IMR-90 (cell line): ENCODE results near the gene TRIM26. TPM values are rescaled to one million over a fixed set of nuclear protein-coding genes. Genes with fewer than 3 reads are reported as not detected.

Experiments
- ATAC-seq: fragments of 200-7000 bp; cut with Tn5 transposase; 2 replicates; pipeline ENCODE4 v1.9.1; 2020; ENCODE audit warnings: low read depth, mild to moderate bottlenecking, moderate library complexity
- BruUV-seq: library from RNA; stranded (reverse); fragments of 400-500 nt; replicated peaks from 2 replicates; lab custom pipeline; 2021; lab: Mats Ljungman, UMichigan
- CTCF ChIA-PET: fragments of 300-600 bp; formaldehyde crosslinking; extraction: SDS; loops from one replicate; lab custom pipeline; 2021; ENCODE audit warnings: antibody characterized with exemption; lab: Yijun Ruan, JAX
- POLR2A ChIA-PET: fragments of 300-600 bp; sonication (Branson Sonifier 250); formaldehyde crosslinking; loops from one replicate; lab custom pipeline; 2022; ENCODE audit warnings: antibody characterized with exemption; ENCODE audit not compliant: unreplicated experiment; lab: Charles Lee
- DNase-seq: peaks from one replicate; pipeline ENCODE4 v3.0.0; 2013
- H2AFZ ChIP-seq: replicated peaks from 2 replicates; pipeline ENCODE3; 2013; ENCODE audit warnings: low read length, mild to moderate bottlenecking; ENCODE audit not compliant: poor library complexity
- H2AK5ac ChIP-seq: 2 replicates; pipeline ENCODE4 v1.6.1; 2013; ENCODE audit warnings: low read depth, low read length, inconsistent platforms
- H2AK9ac ChIP-seq: replicated peaks from 2 replicates; pipeline ENCODE3; 2013; ENCODE audit warnings: mild to moderate bottlenecking, low read depth, low read length, moderate library complexity; ENCODE audit not compliant: poor library complexity
- H2BK120ac ChIP-seq: 2 replicates; pipeline ENCODE4 v1.6.1; 2013; ENCODE audit warnings: low read depth, low read length, inconsistent platforms
- H2BK15ac ChIP-seq: 3 replicates; pipeline ENCODE4 v1.6.1; 2013; ENCODE audit warnings: low read depth, low read length, inconsistent platforms
- H2BK20ac ChIP-seq: 2 replicates; pipeline ENCODE4 v1.6.1; 2013; ENCODE audit warnings: low read depth, mild to moderate bottlenecking, inconsistent platforms, low read length, moderate library complexity
- H2BK5ac ChIP-seq: 2 replicates; pipeline ENCODE4 v1.6.1; 2013; ENCODE audit warnings: mild to moderate bottlenecking, low read depth, low read length, inconsistent platforms; ENCODE audit not compliant: poor library complexity, severe bottlenecking
- H3K14ac ChIP-seq: replicated peaks from 2 replicates; pipeline ENCODE4 v1.6.1; 2013; ENCODE audit warnings: low read depth, low read length, inconsistent platforms
- H3K18ac ChIP-seq: 2 replicates; pipeline ENCODE4 v1.6.1; 2013; ENCODE audit warnings: low read depth, low read length, control low read depth
- H3K23ac ChIP-seq: 2 replicates; pipeline ENCODE4 v1.6.1; 2013; ENCODE audit warnings: low read depth, low read length, inconsistent platforms
- H3K27ac ChIP-seq: 2 replicates; pipeline ENCODE4 v1.5.1; 2013; ENCODE audit warnings: mild to moderate bottlenecking, control low read depth, low read length; ENCODE audit not compliant: insufficient read depth
- H3K27me3 ChIP-seq: 2 replicates; pipeline ENCODE4 v1.6.1; 2013; ENCODE audit warnings: low read length; ENCODE audit not compliant: control insufficient read depth, insufficient read depth
- H3K36me3 ChIP-seq: 2 replicates; pipeline ENCODE4 v1.6.1; 2013; ENCODE audit warnings: low read length, mixed read lengths; ENCODE audit not compliant: control insufficient read depth, insufficient read depth
- H3K4ac ChIP-seq: 2 replicates; pipeline ENCODE4 v1.6.1; 2013; ENCODE audit warnings: low read depth, low read length, inconsistent platforms
- H3K4me1 ChIP-seq: 2 replicates; pipeline ENCODE4 v1.6.1; 2013; ENCODE audit warnings: low read length, mixed read lengths; ENCODE audit not compliant: control insufficient read depth, insufficient read depth
- H3K4me2 ChIP-seq: 2 replicates; pipeline ENCODE4 v1.6.1; 2013; ENCODE audit warnings: low read depth, mild to moderate bottlenecking, control low read depth, low read length, moderate library complexity
- H3K4me3 ChIP-seq: 2 replicates; pipeline ENCODE4 v1.5.1; 2013; ENCODE audit warnings: low read depth, mild to moderate bottlenecking, control low read depth, low read length, moderate library complexity; ENCODE audit not compliant: insufficient read depth
- H3K56ac ChIP-seq: 2 replicates; pipeline ENCODE4 v1.6.1; 2013; ENCODE audit warnings: low read length, inconsistent platforms; ENCODE audit not compliant: insufficient read depth; ENCODE audit errors: extremely low read depth
- H3K79me1 ChIP-seq, 2 experiments: 2 replicates each; pipeline ENCODE4 v1.6.1; 2013; ENCODE audit warnings: low read length in 2 of 2, inconsistent platforms in 1 of 2, low read depth in 1 of 2
- H3K9ac ChIP-seq: 2 replicates; pipeline ENCODE4 v1.6.1; 2013; ENCODE audit warnings: low read depth, low read length, control low read depth
- H3K9me1 ChIP-seq: 2 replicates; pipeline ENCODE4 v1.6.1; 2013; ENCODE audit warnings: low read length, inconsistent platforms; ENCODE audit not compliant: insufficient read depth
- H3K9me3 ChIP-seq: 2 replicates; pipeline ENCODE4 v1.6.1; 2013; ENCODE audit warnings: low read length; ENCODE audit not compliant: control insufficient read depth, insufficient read depth
- H4K20me1 ChIP-seq: 2 replicates; pipeline ENCODE4 v1.6.1; 2013; ENCODE audit warnings: low read length, inconsistent platforms; ENCODE audit not compliant: insufficient read depth
- H4K5ac ChIP-seq: 2 replicates; pipeline ENCODE4 v1.6.1; 2013; ENCODE audit warnings: mild to moderate bottlenecking, low read depth, low read length, control low read depth
- H4K8ac ChIP-seq, 2 experiments: 2 replicates each; pipeline ENCODE4 v1.6.1; 2013; ENCODE audit warnings: low read depth in 2 of 2, low read length in 2 of 2, control low read depth in 1 of 2, inconsistent platforms in 1 of 2
- H4K91ac ChIP-seq: 2 replicates; pipeline ENCODE4 v1.6.1; 2013; ENCODE audit warnings: low read depth, low read length, inconsistent platforms; ENCODE audit not compliant: insufficient read depth
- BHLHE40 ChIP-seq: fragments of 150-350 bp; IDR thresholded peaks from 2 replicates; pipeline ENCODE4 v1.6.1; 2016; ENCODE audit warnings: mild to moderate bottlenecking, low read depth, low read length
- CEBPB ChIP-seq: IDR thresholded peaks from 2 replicates; pipeline ENCODE4 v1.6.1; 2012; ENCODE audit warnings: low read depth, low read length, improper control_type of control experiment
- CHD1 ChIP-seq: IDR thresholded peaks from 2 replicates; pipeline ENCODE4 v1.6.1; 2012; ENCODE audit warnings: low read depth, low read length, improper control_type of control experiment
- FOS ChIP-seq: fragments of 150-350 bp; IDR thresholded peaks from 2 replicates; pipeline ENCODE4 v1.6.1; 2016; ENCODE audit warnings: low read depth, low read length
- MAFK ChIP-seq: IDR thresholded peaks from 2 replicates; pipeline ENCODE4 v1.6.1; 2012; ENCODE audit warnings: low read depth, low read length, improper control_type of control experiment
- MAZ ChIP-seq: IDR thresholded peaks from 2 replicates; pipeline ENCODE4 v1.6.1; 2012; ENCODE audit warnings: low read depth, mild to moderate bottlenecking, low read length, improper control_type of control experiment, moderate library complexity, borderline replicate concordance
- MXI1 ChIP-seq: IDR thresholded peaks from 2 replicates; pipeline ENCODE4 v1.6.1; 2012; ENCODE audit warnings: low read depth, mild to moderate bottlenecking, low read length, moderate library complexity, borderline replicate concordance
- NFE2L2 ChIP-seq: fragments of 150-350 bp; IDR thresholded peaks from 2 replicates; pipeline ENCODE4 v1.6.1; 2016; ENCODE audit warnings: low read depth, mild to moderate bottlenecking, low read length
- POLR2A ChIP-seq: IDR thresholded peaks from 2 replicates; pipeline ENCODE4 v1.6.1; 2012; ENCODE audit warnings: mild to moderate bottlenecking, low read depth, low read length
- RAD21 ChIP-seq: IDR thresholded peaks from 2 replicates; pipeline ENCODE4 v1.6.1; 2012; ENCODE audit warnings: low read length, improper control_type of control experiment
- RCOR1 ChIP-seq: IDR thresholded peaks from 2 replicates; pipeline ENCODE4 v1.6.1; 2012; ENCODE audit warnings: mild to moderate bottlenecking, low read length, improper control_type of control experiment; ENCODE audit not compliant: insufficient replicate concordance
- RFX5 ChIP-seq: IDR thresholded peaks from 2 replicates; pipeline ENCODE4 v1.8.0; 2012; ENCODE audit warnings: low read depth, mild to moderate bottlenecking, low read length, moderate library complexity
- SMC3 ChIP-seq: fragments of 150-350 bp; IDR thresholded peaks from 2 replicates; pipeline ENCODE4 v1.6.1; 2016; ENCODE audit warnings: low read depth, mild to moderate bottlenecking, antibody characterized with exemption, low read length, moderate library complexity
- WGBS, 2 experiments: methylation state at CpG; one replicate each; pipeline versions ENCODE4 v1.1.5 to v1.1.7; 2013; ENCODE audit warnings: missing lambda C conversion rate in 2 of 2; ENCODE audit not compliant: insufficient read length in 1 of 2; ENCODE audit errors: extremely low coverage in 2 of 2; 5-methylcytosine and 5-hydroxymethylcytosine counted together
- dilution Hi-C: fragments of 300-500 bp; cut with HindIII; formaldehyde crosslinking; loops from one replicate; pipeline ENCODE4 v1.14.3; 2018; ENCODE audit warnings: low sequenced_read_pairs; ENCODE audit not compliant: unreplicated experiment
- in situ Hi-C: fragments of 300-500 bp; cut with MboI; formaldehyde crosslinking; loops from 3 replicates; pipeline ENCODE4 v1.14.3; 2019; ENCODE audit warnings: low sequenced_read_pairs, inconsistent platforms, mixed read lengths
- intact Hi-C: fragments of 100-400 bp; cut with micrococcal nuclease; formaldehyde crosslinking; loops from 2 replicates; pipeline ENCODE4 v1.10.0; 2022
- polyA plus RNA-seq, 3 experiments: library from polyadenylated mRNA; depleted of rRNA; stranded (reverse); fragments of >200 nt; gene quantifications; 2 replicates each; pipeline ENCODE4 v1.2.3, GENCODE V29; 2012; ENCODE audit warnings: low replicate concordance in 1 of 3
- total RNA-seq: library from RNA; depleted of rRNA; stranded (reverse); fragments of >200 nt; gene quantifications from 2 replicates; pipeline ENCODE4 v1.2.3, GENCODE V29; 2012
- TF ChIP-seq, protein P1 (sequence below): conservative IDR thresholded peaks from 2 replicates; pipeline ENCODE4 v1.5.1; 2012; ENCODE audit warnings: mild to moderate bottlenecking, low read depth, low read length, improper control_type of control experiment
- TF ChIP-seq, protein P2 (sequence below): fragments of 150-350 bp; IDR thresholded peaks from 2 replicates; pipeline ENCODE4 v1.6.1; 2016; ENCODE audit warnings: low read depth, mild to moderate bottlenecking, low read length, moderate library complexity, borderline replicate concordance
- TF ChIP-seq, protein P3 (sequence below): fragments of 150-350 bp; IDR thresholded peaks from 2 replicates; pipeline ENCODE4 v1.6.1; 2017; ENCODE audit warnings: mild to moderate bottlenecking, antibody characterized with exemption, low read length, low read depth

TRIM26 gene
- total and polyA plus RNA-seq, 2 of the 4 experiments (the other 2 are of a cell fraction): 22.6 to 23.8 TPM

DNA sequence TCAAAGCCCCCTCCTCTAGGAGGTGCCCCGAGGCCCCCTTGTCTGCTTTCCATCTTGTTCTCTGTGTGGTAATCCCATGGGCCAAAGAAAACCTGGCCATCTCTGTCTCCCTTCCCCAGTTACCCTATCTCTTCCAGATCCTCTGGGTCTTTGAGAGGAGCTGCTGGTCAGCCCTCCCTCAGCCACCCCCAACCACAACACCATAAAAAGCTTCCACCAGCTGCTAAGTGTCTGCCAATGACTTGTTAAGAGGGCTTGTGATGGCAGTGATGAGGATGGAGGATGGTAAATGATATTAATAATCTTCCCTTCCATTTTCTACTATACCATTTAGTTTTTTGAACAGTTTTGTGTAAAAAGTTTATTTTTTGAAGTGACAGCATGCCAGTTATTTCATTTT is 17.3 kb downstream of the TRIM26 start:
- no peak overlapping the region for H2AK5ac ChIP-seq
- no peak overlapping the region for H3K56ac ChIP-seq
- H2AFZ ChIP-seq: no peak overlapping the region
- ChIA-PET CTCF (no interaction called here), POLR2A (no interaction called here)
- TF ChIP-seq, protein P1, sequence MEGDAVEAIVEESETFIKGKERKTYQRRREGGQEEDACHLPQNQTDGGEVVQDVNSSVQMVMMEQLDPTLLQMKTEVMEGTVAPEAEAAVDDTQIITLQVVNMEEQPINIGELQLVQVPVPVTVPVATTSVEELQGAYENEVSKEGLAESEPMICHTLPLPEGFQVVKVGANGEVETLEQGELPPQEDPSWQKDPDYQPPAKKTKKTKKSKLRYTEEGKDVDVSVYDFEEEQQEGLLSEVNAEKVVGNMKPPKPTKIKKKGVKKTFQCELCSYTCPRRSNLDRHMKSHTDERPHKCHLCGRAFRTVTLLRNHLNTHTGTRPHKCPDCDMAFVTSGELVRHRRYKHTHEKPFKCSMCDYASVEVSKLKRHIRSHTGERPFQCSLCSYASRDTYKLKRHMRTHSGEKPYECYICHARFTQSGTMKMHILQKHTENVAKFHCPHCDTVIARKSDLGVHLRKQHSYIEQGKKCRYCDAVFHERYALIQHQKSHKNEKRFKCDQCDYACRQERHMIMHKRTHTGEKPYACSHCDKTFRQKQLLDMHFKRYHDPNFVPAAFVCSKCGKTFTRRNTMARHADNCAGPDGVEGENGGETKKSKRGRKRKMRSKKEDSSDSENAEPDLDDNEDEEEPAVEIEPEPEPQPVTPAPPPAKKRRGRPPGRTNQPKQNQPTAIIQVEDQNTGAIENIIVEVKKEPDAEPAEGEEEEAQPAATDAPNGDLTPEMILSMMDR: no peak
- TF ChIP-seq RCOR1: no peak
- TF ChIP-seq RFX5: no peak
- TF ChIP-seq MAFK: no peak
- TF ChIP-seq MAZ: no peak
- no peak for TF ChIP-seq NFE2L2
- no peak for TF ChIP-seq SMC3
- no peak for TF ChIP-seq RAD21
- no peak for TF ChIP-seq MXI1
- TF ChIP-seq, protein P2, sequence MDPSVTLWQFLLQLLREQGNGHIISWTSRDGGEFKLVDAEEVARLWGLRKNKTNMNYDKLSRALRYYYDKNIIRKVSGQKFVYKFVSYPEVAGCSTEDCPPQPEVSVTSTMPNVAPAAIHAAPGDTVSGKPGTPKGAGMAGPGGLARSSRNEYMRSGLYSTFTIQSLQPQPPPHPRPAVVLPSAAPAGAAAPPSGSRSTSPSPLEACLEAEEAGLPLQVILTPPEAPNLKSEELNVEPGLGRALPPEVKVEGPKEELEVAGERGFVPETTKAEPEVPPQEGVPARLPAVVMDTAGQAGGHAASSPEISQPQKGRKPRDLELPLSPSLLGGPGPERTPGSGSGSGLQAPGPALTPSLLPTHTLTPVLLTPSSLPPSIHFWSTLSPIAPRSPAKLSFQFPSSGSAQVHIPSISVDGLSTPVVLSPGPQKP: no peak
- no peak for TF ChIP-seq FOS
- TF ChIP-seq, protein P3, sequence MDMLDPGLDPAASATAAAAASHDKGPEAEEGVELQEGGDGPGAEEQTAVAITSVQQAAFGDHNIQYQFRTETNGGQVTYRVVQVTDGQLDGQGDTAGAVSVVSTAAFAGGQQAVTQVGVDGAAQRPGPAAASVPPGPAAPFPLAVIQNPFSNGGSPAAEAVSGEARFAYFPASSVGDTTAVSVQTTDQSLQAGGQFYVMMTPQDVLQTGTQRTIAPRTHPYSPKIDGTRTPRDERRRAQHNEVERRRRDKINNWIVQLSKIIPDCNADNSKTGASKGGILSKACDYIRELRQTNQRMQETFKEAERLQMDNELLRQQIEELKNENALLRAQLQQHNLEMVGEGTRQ: no peak
- no peak for TF ChIP-seq POLR2A
- TF ChIP-seq CEBPB: no peak
- no peak for TF ChIP-seq CHD1
- no peak for TF ChIP-seq BHLHE40
- no peak overlapping the region for H3K27ac ChIP-seq
- H2BK120ac ChIP-seq: no peak overlapping the region
- H4K20me1 ChIP-seq: 0 out of 2 replicates have a peak, but pooled peaks cover 2% of the 10 kb centered on the region
- H3K4me3 ChIP-seq: no peak overlapping the region
- H3K23ac ChIP-seq: no peak overlapping the region
- dilution Hi-C loops: no loop called here
- H3K9ac ChIP-seq: no peak overlapping the region
- H4K5ac ChIP-seq: no peak overlapping the region
- no peak overlapping the region for H4K91ac ChIP-seq
- no peak overlapping the region for H3K4ac ChIP-seq
- H3K27me3 ChIP-seq: no peaks in the 10 kb centered on the region
- no peak overlapping the region for H2AK9ac ChIP-seq
- no peak overlapping the region for H4K8ac ChIP-seq
- ATAC-seq (no peak), DNase-seq (no peak)
- H2BK15ac ChIP-seq: no peak overlapping the region
- intact Hi-C loops: no loop called here
- H3K36me3 ChIP-seq: peaks cover 45% of the 10 kb centered on the region
- no peaks in the 10 kb centered on the region for H3K9me3 ChIP-seq
- no peak overlapping the region for H2BK20ac ChIP-seq
- in situ Hi-C loops: no loop called here
- peaks cover 2% of the 10 kb centered on the region; the same call in 1 of the 2 replicates for H3K4me1 ChIP-seq
- BruUV-seq: no TSS peak
- 50% methylated on average over 1 of the region's 1 CpG; no CpG with 5 or more reads in 1 of the 2 experiments for WGBS, 2 experiments
- H3K14ac ChIP-seq: no peak overlapping the region
- H3K9me1 ChIP-seq: peaks cover 10% of the 10 kb centered on the region; the same call in 1 of the 2 replicates
- no peak overlapping the region for H2BK5ac ChIP-seq
- peaks cover 8 to 9% of the 10 kb centered on the region in 2 experiments for H3K79me1 ChIP-seq
- no peak overlapping the region for H3K18ac ChIP-seq
- H3K4me2 ChIP-seq: no peak overlapping the region
